Natural killer cell (primary cell): ENCODE data around the gene PTGIS. TPM values are rescaled to one million over a fixed set of nuclear protein-coding genes. Genes with fewer than 3 reads are reported as not detected.

Experiments used
- ATAC-seq, 3 donors: fragments of 150-1000 bp in 2 of 3; fragments of 200-7000 bp in 1 of 3; cut with Tn5 transposase; 1 replicate in 1 of 3; 2 replicates in 2 of 3; pipeline ENCODE4 v1.10.0; 2021; ENCODE audit warnings: mild to moderate bottlenecking in 2 of 3, moderate library complexity in 2 of 3
- DNase-seq, 2 donors: peaks; one replicate each; pipeline versions ENCODE4 v3.0.0 to v3.0.0-alpha.2; 2013 to 2021; ENCODE audit warnings: mixed read lengths in 1 of 2
- H3K27ac ChIP-seq: one replicate; pipeline ENCODE4 v1.5.1; 2013; ENCODE audit warnings: mild to moderate bottlenecking, low read length
- H3K27me3 ChIP-seq: one replicate; pipeline ENCODE4 v1.6.1; 2013; ENCODE audit warnings: low read length; ENCODE audit not compliant: control insufficient read depth, insufficient read depth
- H3K36me3 ChIP-seq: one replicate; pipeline ENCODE4 v1.6.1; 2013; ENCODE audit warnings: low read length; ENCODE audit not compliant: control insufficient read depth, insufficient read depth
- H3K4me1 ChIP-seq: one replicate; pipeline ENCODE4 v1.6.1; 2013; ENCODE audit warnings: low read length; ENCODE audit not compliant: control insufficient read depth, insufficient read depth
- H3K4me3 ChIP-seq: one replicate; pipeline ENCODE4 v1.5.1; 2013; ENCODE audit warnings: low read length
- H3K9me3 ChIP-seq: one replicate; pipeline ENCODE4 v1.6.1; 2013; ENCODE audit warnings: low read length; ENCODE audit not compliant: control insufficient read depth, insufficient read depth
- H3K27ac Mint-ChIP-seq, 2 donors: one replicate each; pipeline ENCODE4 v1.8.0; 2022; ENCODE audit warnings: mild to moderate bottlenecking in 2 of 2, mixed read lengths in 2 of 2, moderate library complexity in 1 of 2
- H3K27me3 Mint-ChIP-seq, 2 donors: one replicate each; pipeline ENCODE4 v1.8.0; 2022; ENCODE audit warnings: low read depth in 2 of 2, mixed read lengths in 2 of 2
- H3K36me3 Mint-ChIP-seq: one replicate; pipeline ENCODE4 v1.8.0; 2022; ENCODE audit warnings: mixed read lengths
- H3K4me1 Mint-ChIP-seq, 2 donors: one replicate each; pipeline ENCODE4 v1.8.0; 2022; ENCODE audit warnings: mixed read lengths in 2 of 2
- H3K4me3 Mint-ChIP-seq: one replicate; pipeline ENCODE4 v1.8.0; 2022; ENCODE audit warnings: mild to moderate bottlenecking, moderate library complexity, mixed read lengths
- H3K9me3 Mint-ChIP-seq, 2 donors: one replicate each; pipeline ENCODE4 v1.8.0; 2022; ENCODE audit warnings: mixed read lengths in 2 of 2
- CTCF ChIP-seq: fragments of 200-600 bp; IDR thresholded peaks from one replicate; pipeline ENCODE4 v1.8.0; 2022; ENCODE audit warnings: antibody characterized with exemption
- WGBS: methylation state at CpG from one replicate; pipeline ENCODE4 v1.1.7; 2013; ENCODE audit warnings: missing lambda C conversion rate; ENCODE audit not compliant: insufficient coverage; 5-methylcytosine and 5-hydroxymethylcytosine counted together
- intact Hi-C: fragments of 100-400 bp; cut with micrococcal nuclease; formaldehyde crosslinking; loops from one replicate; pipeline ENCODE4 v1.14.2; 2022
- total RNA-seq, 4 donors: library from RNA; stranded (reverse); fragments of 120-200 nt in 1 of 4; gene quantifications; one replicate each; pipeline versions ENCODE4 v1.2.3 to v1.2.4, GENCODE V29; 2013 to 2022

PTGIS gene
- total RNA-seq, 3 donors from 2014 or later (not counting 1 experiment from before 2014, with no cell fraction given), result not detected

DNA sequence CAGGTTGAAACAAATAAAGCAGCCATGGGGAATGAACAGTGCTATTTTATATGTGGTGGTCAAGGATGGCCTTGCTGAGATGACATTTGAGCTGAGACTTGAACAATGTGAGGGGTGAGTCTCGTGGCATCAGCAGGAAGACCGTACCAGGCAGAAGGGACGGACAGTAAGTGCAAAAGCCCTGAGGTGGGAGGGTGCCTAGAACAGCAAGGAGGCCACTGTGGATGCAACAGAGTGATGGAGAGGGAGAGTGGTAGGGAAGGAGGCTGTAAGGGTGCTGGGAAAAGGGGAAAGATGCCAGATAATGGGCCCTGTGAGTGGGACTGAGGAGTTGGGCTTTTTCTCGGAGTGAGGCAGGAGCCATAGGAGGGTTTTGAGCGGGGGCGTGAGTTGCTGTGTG lies 97.0 kb downstream of the PTGIS start:
- no peak overlapping the region for H3K27ac Mint-ChIP-seq
- 78% methylated on average over 6 of the region's 6 CpGs for WGBS
- H3K36me3 ChIP-seq, result no peaks in the 10 kb centered on the region
- H3K27me3 ChIP-seq, result no peaks in the 10 kb centered on the region
- H3K27me3 Mint-ChIP-seq, result peaks cover 27 to 60% of the 10 kb centered on the region in 2 donors
- no peaks in the 10 kb centered on the region for H3K4me1 Mint-ChIP-seq
- ATAC-seq (no peak), DNase-seq (no peak)
- no peaks in the 10 kb centered on the region for H3K9me3 ChIP-seq
- H3K4me3 Mint-ChIP-seq, result no peak overlapping the region
- H3K9me3 Mint-ChIP-seq, result no peaks in the 10 kb centered on the region
- no peaks in the 10 kb centered on the region for H3K4me1 ChIP-seq
- H3K4me3 ChIP-seq, result no peak overlapping the region
- intact Hi-C loops, result no loop called here
- H3K27ac ChIP-seq, result no peak overlapping the region
- no peaks in the 10 kb centered on the region for H3K36me3 Mint-ChIP-seq
- no peak for TF ChIP-seq CTCF

DNA sequence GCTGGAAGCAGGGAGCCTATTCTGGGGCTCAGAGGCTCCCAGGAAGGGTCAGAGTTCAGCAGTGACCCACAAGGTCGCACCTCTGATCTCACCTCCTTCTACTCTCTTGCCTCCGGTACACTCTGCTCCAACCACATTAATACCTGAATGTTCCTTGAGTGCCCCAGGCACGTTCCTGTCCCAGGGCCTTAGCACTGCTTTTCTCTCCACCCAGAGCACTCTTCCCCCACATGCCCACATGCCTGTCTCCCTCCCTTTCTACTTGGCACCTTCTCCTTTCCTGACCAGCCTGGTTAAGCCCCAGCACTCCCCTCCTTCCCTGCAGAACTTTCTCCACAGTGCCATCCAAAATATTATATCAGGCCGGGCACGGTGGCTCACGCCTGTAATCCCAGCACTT lies 98.9 kb downstream of the PTGIS start:
- TF ChIP-seq CTCF, result no peak
- intact Hi-C loops, result no loop called here
- Histone ChIP-seq H3K9me3 (no peaks in the 10 kb centered on the region), H3K36me3 (no peaks in the 10 kb centered on the region), H3K4me1 (no peaks in the 10 kb centered on the region), H3K4me3 (no peak overlapping the region), H3K27me3 (no peaks in the 10 kb centered on the region), H3K27ac (no peak overlapping the region)
- H3K36me3 Mint-ChIP-seq, result no peaks in the 10 kb centered on the region
- 80% methylated on average over 6 of the region's 6 CpGs for WGBS
- no peaks in the 10 kb centered on the region for H3K9me3 Mint-ChIP-seq
- no peaks in the 10 kb centered on the region for H3K4me1 Mint-ChIP-seq
- no peak overlapping the region for H3K4me3 Mint-ChIP-seq
- ATAC-seq, result no peak
- peaks cover 21 to 41% of the 10 kb centered on the region in 2 donors for H3K27me3 Mint-ChIP-seq
- H3K27ac Mint-ChIP-seq, result no peak overlapping the region
- no peak for DNase-seq

DNA sequence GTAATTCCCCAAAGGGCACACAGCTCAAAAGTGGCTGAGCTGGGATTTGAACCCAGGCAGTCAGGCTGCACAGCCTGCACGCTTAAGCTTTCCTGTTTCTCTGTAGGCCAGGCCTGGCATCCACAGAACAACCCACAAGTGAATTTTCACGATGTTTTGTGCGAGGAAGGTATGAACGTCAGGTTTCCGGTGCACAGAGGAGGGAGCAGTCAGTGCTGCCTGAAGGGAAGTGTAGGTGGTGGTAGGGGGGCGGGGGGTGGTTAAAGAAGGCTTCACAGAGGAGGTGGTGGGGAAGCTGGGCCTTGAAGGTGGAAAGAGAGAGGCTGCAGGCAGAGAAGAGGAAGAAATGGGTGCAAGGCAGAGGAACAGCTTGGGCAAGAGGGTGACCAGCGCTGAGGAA lies 99.5 kb downstream of the PTGIS start:
- H3K4me3 Mint-ChIP-seq, result no peak overlapping the region
- no peak for TF ChIP-seq CTCF
- WGBS, result 51% methylated on average over 7 of the region's 7 CpGs

DNA sequence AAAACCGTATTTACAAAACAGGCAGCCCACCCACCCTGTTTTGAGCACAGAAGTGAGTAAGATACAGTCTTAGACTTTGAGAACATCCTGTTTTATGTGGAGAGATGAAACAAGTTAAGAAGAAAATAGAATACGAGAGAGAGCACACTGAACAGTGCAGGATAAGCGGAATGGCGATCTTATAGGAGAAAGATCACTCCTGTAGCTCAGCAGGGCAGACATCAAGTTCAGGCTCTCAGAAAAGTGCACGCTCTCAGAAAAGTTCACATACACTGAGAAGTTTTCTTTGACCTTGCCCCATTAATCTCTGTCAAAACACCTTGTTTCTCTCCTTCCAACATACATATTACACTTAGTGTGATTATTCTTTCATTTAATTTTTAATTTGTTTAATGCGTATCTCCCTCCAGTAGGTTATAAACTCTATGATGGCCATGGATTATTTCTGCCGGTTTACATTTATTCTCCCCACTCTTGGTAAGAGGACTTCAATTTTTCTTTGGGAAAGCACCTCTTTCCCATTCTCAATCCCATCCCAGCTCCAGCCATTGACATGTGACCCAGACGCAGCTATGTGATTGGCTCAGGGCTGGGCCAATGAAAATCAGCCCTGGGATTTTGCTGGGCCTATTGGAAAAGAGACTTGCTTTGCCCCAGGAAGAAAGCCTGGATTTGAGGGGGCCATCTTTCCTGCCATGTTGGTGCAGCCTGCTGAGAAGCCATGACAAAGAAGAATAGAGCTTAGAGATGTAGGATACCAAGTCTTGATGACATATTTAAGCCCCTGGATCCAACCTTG lies 101.6 kb downstream of the PTGIS start:
- ATAC-seq (no peak), DNase-seq (no peak)
- H3K27me3 Mint-ChIP-seq, result peaks cover 12 to 47% of the 10 kb centered on the region in 2 donors
- H3K4me1 Mint-ChIP-seq, result no peaks in the 10 kb centered on the region
- no peak overlapping the region for H3K27ac Mint-ChIP-seq
- 92% methylated on average over 8 of the region's 8 CpGs for WGBS
- H3K36me3 Mint-ChIP-seq, result no peaks in the 10 kb centered on the region
- Histone ChIP-seq H3K9me3 (no peaks in the 10 kb centered on the region), H3K27me3 (no peaks in the 10 kb centered on the region), H3K36me3 (no peaks in the 10 kb centered on the region), H3K27ac (no peak overlapping the region), H3K4me3 (no peak overlapping the region), H3K4me1 (no peaks in the 10 kb centered on the region)
- no peak overlapping the region for H3K4me3 Mint-ChIP-seq
- no peaks in the 10 kb centered on the region for H3K9me3 Mint-ChIP-seq
- TF ChIP-seq CTCF, result no peak
- intact Hi-C loops, result no loop called here

More for the DNA sequence above, 99.5 kb downstream of the PTGIS start:
- no peaks in the 10 kb centered on the region for H3K4me1 ChIP-seq
- H3K9me3 ChIP-seq, result no peaks in the 10 kb centered on the region
- H3K36me3 Mint-ChIP-seq, result no peaks in the 10 kb centered on the region
- no peak overlapping the region for H3K27ac Mint-ChIP-seq
- peaks cover 21 to 40% of the 10 kb centered on the region in 2 donors for H3K27me3 Mint-ChIP-seq
- DNase-seq (no peak), ATAC-seq (no peak)
- intact Hi-C loops, result no loop called here
- H3K4me3 ChIP-seq, result no peak overlapping the region
- no peaks in the 10 kb centered on the region for H3K4me1 Mint-ChIP-seq
- H3K27me3 ChIP-seq, result no peaks in the 10 kb centered on the region
- H3K36me3 ChIP-seq, result no peaks in the 10 kb centered on the region
- H3K9me3 Mint-ChIP-seq, result no peaks in the 10 kb centered on the region
- no peak overlapping the region for H3K27ac ChIP-seq
